SU-DHL-6 (cell line): ENCODE data around the gene ITGA6.

ENCODE experiments used
- H2AFZ ChIP-seq: fragments of 200-600 bp; sonication (generic); 2 replicates; pipeline ENCODE4 v1.6.1; 2014; ENCODE audit warnings: low read depth, mild to moderate bottlenecking, moderate library complexity, mixed read lengths, antibody characterized with exemption, low read length; ENCODE audit not compliant: severe bottlenecking
- H3F3A ChIP-seq: fragments of 200-600 bp; shearing (Covaris generic); 2 replicates; pipeline ENCODE4 v1.6.0; 2016; ENCODE audit warnings: antibody characterized with exemption, mild to moderate bottlenecking; ENCODE audit not compliant: insufficient read depth
- H3K27ac ChIP-seq: fragments of 200-600 bp; sonication (generic); 2 replicates; pipeline ENCODE4 v1.5.1; 2016; ENCODE audit warnings: low read depth, mild to moderate bottlenecking, low read length, moderate library complexity, mixed read lengths
- H3K27me3 ChIP-seq: fragments of 200-600 bp; sonication (generic), shearing (Covaris generic); 2 replicates; pipeline ENCODE4 v1.6.0; 2014; ENCODE audit warnings: mild to moderate bottlenecking, low read length
- H3K36me3 ChIP-seq: fragments of 200-600 bp; sonication (generic); 2 replicates; pipeline ENCODE4 v1.6.1; 2014; ENCODE audit warnings: mild to moderate bottlenecking, low read length, mixed read lengths
- H3K4me2 ChIP-seq: fragments of 300-600, 200-600 bp; shearing (Covaris generic), sonication (generic); 2 replicates; pipeline ENCODE4 v1.6.0; 2014; ENCODE audit warnings: low read length, low read depth, mild to moderate bottlenecking; ENCODE audit not compliant: poor library complexity, severe bottlenecking
- H3K4me3 ChIP-seq: fragments of 200-600 bp; sonication (generic); 2 replicates; pipeline ENCODE4 v1.5.1; 2014; ENCODE audit warnings: antibody characterized with exemption, low read length, mild to moderate bottlenecking, mixed read lengths; ENCODE audit not compliant: insufficient read depth, poor library complexity, severe bottlenecking
- H3K79me2 ChIP-seq: fragments of 200-600 bp; sonication (generic); 2 replicates; pipeline ENCODE4 v1.6.1; 2014; ENCODE audit warnings: mild to moderate bottlenecking, low read length, moderate library complexity; ENCODE audit not compliant: insufficient read depth
- H3K9ac ChIP-seq: fragments of 200-600 bp; sonication (generic); 2 replicates; pipeline ENCODE4 v1.7.0; 2014; ENCODE audit warnings: mild to moderate bottlenecking, low read length
- H3K9me2 ChIP-seq: fragments of 200-600 bp; sonication (generic); replicated peaks from 2 replicates; pipeline ENCODE4 v1.6.1; 2014; ENCODE audit warnings: low read length; ENCODE audit not compliant: insufficient read depth
- H3K9me3 ChIP-seq: fragments of 200-600 bp; sonication (generic); 2 replicates; pipeline ENCODE4 v1.6.1; 2014; ENCODE audit warnings: low read length, mixed read lengths; ENCODE audit not compliant: insufficient read depth
- H4K20me1 ChIP-seq: fragments of 200-600 bp; sonication (generic); 2 replicates; pipeline ENCODE4 v1.6.1; 2014; ENCODE audit warnings: low read depth, mild to moderate bottlenecking, antibody characterized with exemption, low read length, moderate library complexity, mixed read lengths
- EZH2phosphoT487 ChIP-seq: fragments of 200-600 bp; sonication (generic), shearing (Covaris generic); conservative IDR thresholded peaks from 2 replicates; pipeline ENCODE4 v1.6.1; 2018; ENCODE audit warnings: mild to moderate bottlenecking, antibody characterized with exemption, low read length, moderate library complexity, mixed read lengths
- TF ChIP-seq, protein P1 (sequence below): fragments of 200-600 bp; sonication (generic); IDR thresholded peaks from one replicate; pipeline ENCODE4 v1.5.1; 2017; ENCODE audit warnings: antibody characterized with exemption, mild to moderate bottlenecking, low read length, moderate library complexity; ENCODE audit not compliant: insufficient read depth, poor library complexity, severe bottlenecking

Gene ITGA6

DNA sequence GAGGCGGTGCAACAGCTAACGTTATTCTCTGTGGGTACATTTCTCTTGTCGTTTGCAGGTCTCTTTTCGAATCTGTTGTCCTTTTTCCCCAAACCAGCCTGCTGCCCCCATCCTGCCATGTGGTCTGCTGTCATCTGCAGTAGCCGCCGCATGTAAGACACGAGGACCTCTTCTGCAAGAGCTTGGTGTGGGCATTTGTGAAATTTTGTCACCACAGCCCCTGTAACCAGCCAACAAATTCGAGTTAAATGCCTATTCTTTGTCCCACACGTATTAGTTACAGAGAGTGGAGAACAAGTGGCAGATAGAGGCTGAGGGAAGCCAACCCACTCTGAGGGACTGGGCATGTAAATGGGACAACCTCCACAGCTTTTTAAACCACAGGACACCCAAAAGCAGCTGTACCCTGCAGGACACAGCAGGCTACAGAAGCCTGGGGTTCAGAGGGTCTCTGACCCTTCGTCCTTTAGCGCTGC is 35.0 kb downstream of the ITGA6 start:
- Histone ChIP-seq H3K79me2 (no peaks in the 10 kb centered on the region), H3K9me3 (no peaks in the 10 kb centered on the region), H3F3A (no peaks in the 10 kb centered on the region), H3K9me2 (no peaks in the 10 kb centered on the region), H3K9ac (no peak overlapping the region), H3K27me3 (no peaks in the 10 kb centered on the region), H2AFZ (no peak overlapping the region), H3K4me3 (no peak overlapping the region), H4K20me1 (no peaks in the 10 kb centered on the region), H3K4me2 (no peak overlapping the region), H3K27ac (no peak overlapping the region), H3K36me3 (no peaks in the 10 kb centered on the region)
- TF ChIP-seq, protein P1, sequence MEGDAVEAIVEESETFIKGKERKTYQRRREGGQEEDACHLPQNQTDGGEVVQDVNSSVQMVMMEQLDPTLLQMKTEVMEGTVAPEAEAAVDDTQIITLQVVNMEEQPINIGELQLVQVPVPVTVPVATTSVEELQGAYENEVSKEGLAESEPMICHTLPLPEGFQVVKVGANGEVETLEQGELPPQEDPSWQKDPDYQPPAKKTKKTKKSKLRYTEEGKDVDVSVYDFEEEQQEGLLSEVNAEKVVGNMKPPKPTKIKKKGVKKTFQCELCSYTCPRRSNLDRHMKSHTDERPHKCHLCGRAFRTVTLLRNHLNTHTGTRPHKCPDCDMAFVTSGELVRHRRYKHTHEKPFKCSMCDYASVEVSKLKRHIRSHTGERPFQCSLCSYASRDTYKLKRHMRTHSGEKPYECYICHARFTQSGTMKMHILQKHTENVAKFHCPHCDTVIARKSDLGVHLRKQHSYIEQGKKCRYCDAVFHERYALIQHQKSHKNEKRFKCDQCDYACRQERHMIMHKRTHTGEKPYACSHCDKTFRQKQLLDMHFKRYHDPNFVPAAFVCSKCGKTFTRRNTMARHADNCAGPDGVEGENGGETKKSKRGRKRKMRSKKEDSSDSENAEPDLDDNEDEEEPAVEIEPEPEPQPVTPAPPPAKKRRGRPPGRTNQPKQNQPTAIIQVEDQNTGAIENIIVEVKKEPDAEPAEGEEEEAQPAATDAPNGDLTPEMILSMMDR = no peak
- no peak for TF ChIP-seq EZH2phosphoT487

DNA sequence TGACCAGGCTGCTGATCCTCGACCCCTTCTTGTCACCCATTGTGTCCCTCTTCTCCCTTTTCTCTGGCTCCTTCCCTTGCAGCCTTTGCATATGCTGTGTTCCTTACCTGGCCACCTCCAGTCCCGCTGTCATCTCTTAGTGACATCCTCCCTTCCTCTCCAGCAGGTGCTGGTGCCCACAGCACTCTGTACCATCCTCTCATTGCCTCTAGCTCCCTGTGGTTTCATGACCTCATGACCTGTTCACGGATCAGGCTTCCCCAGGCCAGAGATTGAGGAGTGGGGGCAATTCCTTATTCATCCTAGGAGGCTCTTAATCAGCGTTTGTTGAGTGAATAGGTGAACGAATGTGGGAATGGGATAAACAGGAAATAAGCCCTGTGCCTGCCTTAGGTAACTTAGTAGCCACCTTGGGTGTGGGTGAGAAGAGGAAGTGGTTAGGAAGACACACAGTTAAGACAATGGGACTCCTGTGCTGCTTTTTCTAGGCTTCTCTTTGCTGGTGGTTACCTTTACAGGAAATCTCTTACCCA is 35.5 kb downstream of the ITGA6 start:
- no peaks in the 10 kb centered on the region for H3K9me3 ChIP-seq
- no peak overlapping the region for H3K27ac ChIP-seq
- no peaks in the 10 kb centered on the region for H3K79me2 ChIP-seq
- H2AFZ ChIP-seq = peak overlapping the region; percentile 22
- H3K27me3 ChIP-seq = no peaks in the 10 kb centered on the region
- H3K36me3 ChIP-seq = no peaks in the 10 kb centered on the region
- peak overlapping the region; percentile 39 for H3K4me2 ChIP-seq
- H4K20me1 ChIP-seq = no peaks in the 10 kb centered on the region
- no peak overlapping the region for H3K4me3 ChIP-seq
- TF ChIP-seq, protein P1 = no peak
- TF ChIP-seq EZH2phosphoT487 = no peak
- no peaks in the 10 kb centered on the region for H3F3A ChIP-seq
- H3K9ac ChIP-seq = no peak overlapping the region
- no peaks in the 10 kb centered on the region for H3K9me2 ChIP-seq

DNA sequence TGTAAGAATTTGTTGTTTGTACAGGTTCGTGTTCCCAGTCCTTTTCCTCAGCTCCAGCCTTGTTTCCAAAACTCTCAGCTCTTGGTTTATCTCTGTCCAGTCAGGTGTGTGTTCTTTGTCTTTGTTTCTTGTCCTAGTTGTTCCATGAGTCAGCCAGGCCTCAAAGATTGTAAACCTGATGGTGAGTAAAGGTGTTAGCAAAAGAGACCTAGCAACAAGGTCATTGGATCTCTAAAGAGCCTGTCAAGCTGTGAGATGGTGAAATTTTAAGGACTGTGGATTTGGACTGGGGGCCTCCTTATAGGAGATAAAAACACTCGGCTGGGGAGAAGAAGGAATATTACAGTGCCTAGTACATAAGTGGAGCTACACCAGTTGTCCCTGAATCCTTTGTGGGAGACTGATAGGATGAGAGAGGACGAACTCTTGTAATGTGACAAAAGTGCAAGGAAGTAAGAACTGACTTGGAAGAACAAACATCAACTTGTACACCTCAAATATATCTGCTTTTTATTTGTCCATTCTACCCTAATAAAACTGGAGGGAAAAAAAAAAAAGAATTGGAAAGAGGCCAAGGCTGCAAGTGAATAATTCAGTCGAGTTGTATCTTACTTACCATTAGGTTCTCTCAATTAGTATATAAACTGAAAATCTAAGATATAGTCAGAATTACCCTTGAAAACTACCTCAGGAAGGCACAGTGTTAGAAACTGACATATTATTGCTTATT is 37.2 kb downstream of the ITGA6 start:
- Histone ChIP-seq H3K27me3 (no peaks in the 10 kb centered on the region), H3K9me3 (no peaks in the 10 kb centered on the region), H4K20me1 (no peaks in the 10 kb centered on the region), H3K27ac (no peak overlapping the region), H3K79me2 (no peaks in the 10 kb centered on the region), H2AFZ (no peak overlapping the region), H3F3A (no peaks in the 10 kb centered on the region), H3K36me3 (no peaks in the 10 kb centered on the region), H3K4me2 (no peak overlapping the region), H3K9ac (no peak overlapping the region), H3K4me3 (no peak overlapping the region), H3K9me2 (no peaks in the 10 kb centered on the region)
- TF ChIP-seq EZH2phosphoT487 = no peak
- TF ChIP-seq, protein P1 = no peak
